Measurements from ENCODE around the gene RGS6.

The RGS6 gene

DNA sequence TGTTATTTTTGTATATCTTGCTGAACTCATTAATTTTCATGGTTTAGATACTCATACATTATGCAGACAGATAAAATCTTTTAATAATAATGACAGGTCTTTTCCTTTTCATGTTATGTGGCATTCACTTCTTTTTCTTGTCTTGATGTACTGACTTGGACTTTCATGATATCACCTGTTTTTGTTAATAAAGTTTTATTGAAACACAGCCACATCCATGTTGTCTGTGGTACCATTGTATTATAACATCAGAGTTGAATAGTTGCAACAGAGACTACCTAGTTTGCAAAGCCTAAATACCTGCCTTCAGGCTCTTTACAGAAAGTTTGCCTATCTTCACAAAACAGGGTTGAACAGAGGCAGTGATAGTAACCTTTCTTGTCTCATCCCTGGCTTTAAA lies 85.1 kb downstream of the RGS6 start:
- DNase-seq = no peak

DNA sequence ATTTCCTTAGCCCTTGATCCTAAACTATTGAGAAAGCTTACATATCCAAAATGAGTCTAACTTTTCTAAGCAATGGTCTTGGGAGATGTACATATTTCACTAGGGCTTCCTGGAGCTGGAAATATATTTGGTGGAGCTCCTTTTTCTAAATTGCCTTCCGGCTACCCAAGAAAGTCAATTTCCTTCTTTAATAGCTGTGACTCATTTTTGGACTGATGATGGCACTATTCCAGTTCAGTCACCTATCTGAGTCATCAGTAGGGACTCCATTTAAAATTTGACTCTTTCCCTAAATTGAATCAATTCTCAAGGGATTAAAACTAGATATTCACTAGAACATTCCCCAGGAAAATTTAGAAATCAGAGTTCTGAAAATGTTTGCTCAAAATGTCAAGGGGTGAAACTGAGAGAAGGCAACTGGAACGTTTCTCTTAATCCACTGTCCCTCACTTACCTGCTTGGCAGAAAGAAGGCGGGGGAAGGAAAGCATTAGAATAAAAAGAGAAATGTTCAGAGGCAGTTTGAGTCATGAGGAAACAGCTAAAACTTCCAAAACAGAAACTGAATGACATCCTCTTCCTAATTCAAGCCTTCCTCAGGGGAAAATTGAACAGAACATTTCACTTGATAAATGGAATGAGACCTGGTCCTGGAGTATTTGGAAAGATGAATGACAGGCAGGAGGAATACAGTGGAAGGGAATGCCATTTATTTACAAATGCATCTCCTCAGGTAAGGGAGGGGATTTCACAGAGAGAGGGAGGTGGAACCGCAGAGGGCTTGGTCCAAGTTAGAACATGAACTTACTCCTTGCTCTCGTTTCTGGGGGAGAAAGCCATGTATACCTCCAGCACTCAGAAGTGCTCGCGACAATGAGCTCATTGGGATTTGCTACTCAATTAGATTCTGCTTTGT lies 91.2 kb downstream of the RGS6 start:
- DNase-seq = no peak

DNA sequence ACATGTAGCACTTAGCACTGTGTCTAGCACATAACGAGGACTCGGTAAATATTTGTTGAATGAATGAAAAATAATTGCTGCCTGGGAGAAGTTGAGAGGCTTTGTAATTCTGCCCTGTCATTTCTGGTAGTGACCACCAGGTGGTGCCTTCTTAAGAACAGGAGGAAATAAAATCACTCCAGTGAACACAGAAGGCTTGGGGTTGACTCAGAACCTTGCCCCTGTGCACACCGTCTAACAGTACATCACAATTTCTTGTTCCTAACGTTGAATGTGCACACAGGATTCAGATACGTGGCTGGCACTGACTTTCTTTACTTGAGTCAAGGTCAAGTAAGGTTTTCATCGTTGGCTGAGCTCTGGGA lies 91.8 kb downstream of the RGS6 start:
- peak; percentile 4 for DNase-seq

DNA sequence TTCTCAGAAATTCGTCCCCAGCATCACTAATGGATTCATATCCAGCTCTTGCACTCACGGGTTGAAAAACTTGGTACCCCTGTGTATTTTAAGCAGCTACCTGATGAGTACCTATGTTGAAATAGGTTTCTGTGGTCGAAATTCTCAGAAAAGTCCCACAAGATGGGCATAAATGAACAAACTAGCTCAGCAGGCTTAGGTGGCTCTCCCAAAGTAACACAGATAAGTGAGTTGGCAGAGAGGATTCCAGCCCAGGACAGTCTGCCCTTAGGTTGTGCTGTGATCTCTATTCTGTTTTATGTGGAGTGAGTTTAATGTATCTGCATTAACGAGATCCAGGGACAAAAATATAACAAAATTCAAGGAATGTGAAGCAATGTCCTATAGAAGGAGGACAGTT lies 92.3 kb downstream of the RGS6 start:
- DNase-seq = no peak

DNA sequence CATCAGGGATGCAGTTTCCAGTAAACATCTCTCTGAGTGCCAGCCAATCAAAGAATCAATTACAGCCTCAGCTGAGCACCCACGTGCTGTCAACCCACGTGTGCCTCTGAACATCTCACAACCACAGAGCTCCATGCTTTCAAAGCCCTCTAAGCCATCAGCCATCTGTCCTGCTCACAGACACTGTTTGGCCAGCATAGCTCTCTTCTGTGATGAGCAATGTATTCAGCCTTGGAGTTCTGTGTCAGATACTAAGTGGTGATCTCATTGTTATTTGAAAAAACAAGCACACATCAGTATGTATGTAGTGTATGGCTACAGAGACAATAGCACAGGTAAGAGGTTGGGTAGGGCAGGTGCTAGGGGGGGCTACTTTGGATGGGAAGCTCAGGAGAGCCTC lies 94.3 kb downstream of the RGS6 start:
- DNase-seq = no peak

DNA sequence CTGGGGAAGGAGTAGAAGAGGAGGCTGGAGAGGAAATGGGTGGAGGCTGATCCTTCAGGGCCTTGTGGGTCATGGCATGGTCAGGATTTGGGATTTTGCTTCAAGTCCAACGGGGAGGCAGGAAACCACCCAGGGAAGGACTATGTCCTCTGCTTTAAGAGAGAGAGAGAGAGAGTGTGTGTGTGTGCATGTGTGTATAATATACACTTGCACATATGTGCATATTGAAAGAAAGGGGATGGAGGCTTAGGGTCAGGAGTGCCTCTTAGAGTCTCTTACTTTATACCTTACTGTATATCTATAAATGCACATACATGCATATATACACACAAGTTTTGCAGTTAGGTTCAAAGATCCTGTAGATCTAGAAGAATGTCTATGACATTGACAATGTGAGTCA lies 94.8 kb downstream of the RGS6 start:
- no peak for DNase-seq

DNA sequence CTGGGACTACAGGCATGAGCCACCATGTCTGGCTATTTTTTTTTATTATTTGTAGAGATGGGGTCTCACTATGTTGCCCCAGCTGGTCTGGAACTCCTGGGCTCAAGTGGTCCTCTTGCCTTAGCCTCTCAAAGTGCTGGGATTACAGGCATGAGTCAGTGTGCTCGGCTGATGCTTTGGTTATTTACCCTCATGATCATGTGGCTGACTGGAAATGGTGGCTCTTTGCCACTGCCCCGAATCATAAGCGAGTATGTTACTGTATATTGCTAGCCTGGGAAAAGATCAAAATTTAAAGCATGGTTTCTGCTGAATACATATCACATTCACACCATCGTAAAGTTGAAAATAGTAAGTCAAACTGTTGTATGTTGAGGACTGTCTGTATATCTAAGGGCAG lies 101.1 kb downstream of the RGS6 start:
- DNase-seq = no peak

DNA sequence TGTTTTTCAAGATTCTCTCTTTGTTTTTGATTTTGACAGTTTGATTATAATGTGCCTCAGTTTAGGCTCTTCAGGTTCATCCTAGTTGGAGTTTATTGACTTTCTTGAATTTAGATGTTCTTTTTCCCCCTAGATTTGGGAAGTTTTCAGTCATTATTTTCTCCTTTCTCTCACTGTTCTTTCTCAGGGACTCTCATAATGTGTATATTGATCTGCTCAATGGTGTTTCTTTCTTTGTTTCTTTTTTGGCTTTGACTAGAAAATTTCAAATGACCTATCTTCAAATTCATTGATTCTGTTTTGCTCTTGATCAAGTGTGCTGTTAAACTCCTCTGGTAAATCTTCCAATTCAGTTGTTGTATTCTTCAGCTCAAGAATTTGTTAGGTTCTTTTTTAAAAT lies 108.3 kb downstream of the RGS6 start:
- no peak for DNase-seq

DNA sequence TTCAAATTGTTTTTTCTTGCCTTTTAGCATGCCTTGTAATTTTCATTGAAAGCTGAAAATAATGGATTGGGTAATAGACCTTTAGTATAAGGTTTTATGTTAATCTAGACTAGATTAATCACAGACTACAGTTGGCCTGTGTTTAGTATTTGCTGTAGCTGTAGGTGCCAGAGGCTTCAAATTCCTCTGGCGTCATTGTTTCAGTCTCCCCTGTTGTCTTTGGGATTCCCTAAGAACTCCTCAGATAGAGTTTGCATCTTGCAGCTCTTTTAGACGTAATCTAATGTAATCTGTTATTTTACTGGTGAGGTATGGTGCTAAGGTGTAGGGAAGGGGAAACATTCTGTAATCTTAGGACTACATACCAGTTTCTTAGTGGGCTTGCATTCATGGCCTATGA lies 113.0 kb downstream of the RGS6 start:
- no peak for DNase-seq

DNA sequence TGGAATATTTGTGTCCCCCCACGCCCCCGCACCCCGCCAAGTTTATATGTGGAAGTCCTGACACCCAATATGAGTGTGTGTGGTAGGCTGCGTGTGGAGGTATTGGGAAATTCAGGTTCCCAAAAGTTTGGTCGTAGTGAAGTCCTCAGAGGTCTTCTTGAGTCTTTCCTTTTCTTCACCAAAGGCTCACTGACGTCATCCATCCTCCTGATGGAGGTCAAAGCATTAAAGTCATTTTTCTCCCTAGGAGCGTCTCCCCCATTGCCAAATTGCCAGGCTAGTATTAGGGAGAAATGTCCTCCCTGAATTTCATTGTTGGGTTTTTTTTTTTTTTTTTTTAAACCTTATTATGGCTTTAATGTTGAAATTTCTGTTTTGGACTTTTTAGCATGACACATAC lies 113.7 kb downstream of the RGS6 start:
- DNase-seq = no peak

DNA sequence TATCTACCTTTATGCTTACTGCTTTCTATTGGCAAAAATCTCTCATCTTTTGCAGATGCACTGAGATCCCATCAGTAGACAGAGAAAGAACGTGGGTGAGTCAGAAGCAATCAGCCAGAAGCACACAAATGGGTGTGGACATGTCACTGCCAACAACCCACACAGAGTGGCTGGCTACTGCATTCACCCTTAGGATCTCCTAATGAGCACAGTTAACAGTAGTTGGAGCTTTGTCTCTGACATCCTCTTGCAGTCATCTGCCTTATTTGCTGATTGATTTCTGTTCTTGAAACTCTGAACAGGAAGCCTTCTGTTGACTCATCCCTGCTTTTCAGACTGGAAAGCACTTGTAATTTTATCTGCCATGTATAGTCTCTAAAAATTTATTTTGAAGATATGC lies 117.2 kb downstream of the RGS6 start:
- no peak for DNase-seq

DNA sequence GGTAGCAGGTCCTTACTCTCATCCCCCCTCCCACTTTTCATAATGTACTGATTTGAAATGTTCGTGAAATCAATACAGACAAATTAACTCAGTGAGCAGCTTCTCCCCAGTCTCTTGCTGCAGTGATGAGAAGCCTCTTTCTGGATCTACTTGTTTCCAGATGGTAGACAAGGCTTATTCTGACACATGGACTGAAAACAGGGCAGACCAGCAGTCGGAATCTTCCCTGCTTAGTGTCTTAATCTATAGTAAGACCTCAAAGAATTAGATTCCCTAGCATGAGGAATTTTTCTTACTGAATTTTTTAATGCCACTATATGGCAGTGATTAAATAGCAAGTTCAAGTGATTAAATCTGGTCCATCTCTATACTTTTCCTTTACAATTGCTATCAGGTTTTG lies 120.1 kb downstream of the RGS6 start:
- DNase-seq = no peak

DNA sequence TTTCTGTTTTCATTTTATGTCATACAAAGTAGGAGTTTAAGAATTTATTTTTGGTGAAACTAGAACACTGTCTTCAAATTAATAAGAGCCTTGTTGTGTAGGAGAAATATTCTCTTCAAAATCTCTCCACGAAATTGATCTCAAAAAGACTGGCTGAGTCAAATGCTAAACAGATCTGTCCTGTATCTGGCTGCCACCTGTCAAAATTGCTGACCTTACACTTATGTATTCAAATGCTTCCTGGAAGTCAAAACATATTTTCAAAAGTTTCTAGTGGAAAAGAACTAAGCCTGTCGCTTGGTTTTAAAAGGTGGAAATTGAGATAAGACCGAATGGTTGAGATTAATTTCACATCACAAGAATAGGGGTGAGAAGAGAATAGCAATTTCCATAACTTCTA lies 121.4 kb downstream of the RGS6 start:
- no peak for DNase-seq

DNA sequence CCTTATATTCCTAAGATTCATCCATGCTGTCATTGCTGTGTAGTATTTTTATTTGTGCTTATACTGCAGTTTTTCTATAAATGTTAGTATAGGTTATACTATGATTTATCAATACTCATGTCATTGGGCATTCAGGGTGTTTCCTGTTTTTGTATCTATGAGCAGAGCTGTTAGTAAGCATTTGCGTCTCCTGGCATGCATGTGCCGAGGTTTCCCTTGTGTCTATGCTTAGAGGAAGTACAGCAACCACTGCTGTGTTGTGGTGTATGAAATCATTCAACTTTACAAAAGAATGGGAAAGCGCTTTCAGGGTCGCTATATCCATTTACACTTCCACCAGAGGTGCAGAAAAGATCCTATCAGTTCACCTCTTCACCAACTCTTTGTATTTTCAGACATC lies 122.7 kb downstream of the RGS6 start:
- no peak for DNase-seq

DNA sequence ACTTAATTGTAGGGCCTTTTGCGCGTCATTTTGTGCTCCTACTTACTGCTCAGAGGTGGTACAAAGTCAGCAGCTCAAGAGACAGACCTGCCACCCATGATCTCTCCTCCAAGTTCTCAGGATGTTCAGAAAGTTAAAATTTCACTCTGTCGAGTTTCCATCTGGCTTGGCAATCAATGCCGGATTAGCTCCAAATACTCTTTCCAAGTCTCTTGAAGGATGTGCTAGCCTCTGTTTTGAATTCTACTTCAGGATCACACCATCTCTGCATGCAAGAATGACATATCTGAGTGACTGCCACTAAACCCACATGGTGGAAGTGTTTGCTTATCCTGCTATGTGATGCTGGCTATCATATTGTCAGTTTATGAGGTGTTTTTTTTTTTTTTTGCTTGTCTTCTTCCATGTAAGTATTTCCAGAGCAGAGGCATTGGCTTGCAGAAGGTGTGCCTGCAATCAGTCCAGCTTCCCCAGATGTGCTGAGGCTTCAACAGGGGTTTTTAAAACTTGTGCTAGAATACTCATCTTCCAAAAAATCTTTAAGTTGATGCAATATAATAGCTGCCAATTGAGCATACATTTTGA lies 125.6 kb downstream of the RGS6 start:
- DNase-seq = no peak

DNA sequence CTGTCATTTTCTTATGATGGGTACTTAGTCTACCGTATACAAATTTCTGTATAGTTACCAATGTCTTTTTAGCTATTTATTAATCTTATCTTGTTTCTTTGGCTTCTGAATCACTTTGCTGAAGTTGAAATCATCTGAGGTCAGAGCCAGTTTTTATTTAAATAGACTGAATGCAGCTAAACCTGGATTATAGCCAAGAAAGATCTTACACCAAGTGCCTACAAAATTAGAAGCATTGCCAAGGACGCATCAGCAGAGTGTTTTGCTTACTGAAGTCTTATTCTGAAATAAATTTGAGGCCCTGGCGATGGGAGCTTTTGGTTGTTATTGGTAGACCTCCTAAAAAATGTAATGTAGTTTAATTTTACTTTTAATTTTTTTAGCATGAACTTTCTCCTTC lies 128.2 kb downstream of the RGS6 start:
- DNase-seq = no peak

DNA sequence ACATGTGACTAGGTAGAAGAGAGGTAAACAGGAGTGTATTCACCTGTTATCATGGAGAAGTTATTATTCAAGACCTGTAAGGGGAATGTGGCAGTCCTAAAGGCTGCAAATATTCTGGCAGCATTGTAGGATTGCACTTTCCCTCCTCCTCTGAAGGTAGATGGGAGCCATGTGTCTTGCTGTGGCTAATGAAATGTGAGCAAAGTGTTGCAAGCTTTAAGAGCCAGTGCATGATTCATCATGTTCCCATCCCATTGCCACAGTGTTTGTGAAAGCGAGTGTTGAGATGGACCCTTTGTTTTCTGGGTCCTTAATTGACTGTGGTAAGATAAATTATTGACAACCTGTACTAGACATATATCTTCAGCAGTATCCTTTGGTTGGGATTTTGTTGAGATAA lies 128.7 kb downstream of the RGS6 start:
- DNase-seq = no peak

DNA sequence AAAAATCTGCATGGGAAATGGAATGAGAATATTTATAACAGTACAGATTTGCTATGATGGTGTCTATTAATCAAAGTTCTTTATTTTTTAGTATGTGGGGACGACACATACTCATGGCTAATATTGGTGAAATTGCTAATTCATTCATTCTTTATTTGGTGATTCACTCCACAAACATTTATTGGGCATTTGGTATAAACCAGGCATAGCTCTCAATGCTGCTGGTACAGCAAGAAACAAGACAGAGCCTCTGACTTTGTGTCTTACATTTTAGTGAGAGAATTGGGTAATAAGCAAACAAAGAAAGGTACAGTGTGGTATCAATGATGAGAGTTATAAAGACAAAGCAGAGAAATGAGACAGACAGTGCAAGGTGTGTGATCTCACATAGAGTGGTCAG lies 129.5 kb downstream of the RGS6 start:
- DNase-seq = no peak

DNA sequence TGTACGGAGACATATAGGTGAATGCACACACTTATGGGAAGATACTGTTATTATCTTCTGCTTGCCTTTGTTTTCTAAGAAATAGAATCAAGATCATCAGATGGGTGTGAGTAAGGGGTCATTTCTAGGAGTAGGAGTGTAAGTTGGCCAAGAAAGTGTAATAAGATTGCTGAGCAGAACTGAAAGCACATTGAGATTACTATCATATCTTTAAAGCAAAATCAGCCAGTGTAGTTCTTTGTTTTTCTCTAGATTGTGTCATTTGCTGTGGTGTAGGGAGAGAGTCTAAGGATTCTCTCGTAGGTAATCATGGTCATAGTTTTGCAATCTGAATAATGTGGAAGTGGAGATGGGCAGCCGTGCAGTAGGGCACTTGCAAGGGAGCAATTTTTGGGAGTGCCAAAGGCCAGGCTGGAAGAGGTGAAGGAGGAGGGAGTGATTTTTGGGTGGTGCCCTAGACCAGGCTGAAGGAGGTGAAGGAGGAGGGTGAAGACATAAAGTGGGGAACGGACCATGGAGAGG lies 131.6 kb downstream of the RGS6 start:
- no peak for DNase-seq

DNA sequence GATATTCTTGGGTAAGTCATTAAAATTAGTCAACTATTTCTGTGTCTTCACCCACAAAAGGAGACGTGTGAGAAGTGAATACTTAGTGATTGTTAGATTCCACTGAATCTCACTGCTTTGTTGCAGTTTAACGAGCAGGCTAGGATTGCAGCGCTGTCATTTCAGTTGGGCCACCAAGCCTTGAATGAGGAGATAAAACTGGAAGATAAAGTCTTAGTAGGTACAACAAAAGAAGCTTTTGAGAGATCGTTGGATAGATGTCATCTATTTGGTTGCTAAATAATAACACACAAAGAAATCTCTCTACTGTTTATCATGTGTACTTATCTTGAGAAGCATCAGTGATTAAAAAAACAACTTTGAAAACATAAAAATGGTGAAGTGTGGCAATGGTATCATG lies 132.3 kb downstream of the RGS6 start:
- DNase-seq = no peak

DNA sequence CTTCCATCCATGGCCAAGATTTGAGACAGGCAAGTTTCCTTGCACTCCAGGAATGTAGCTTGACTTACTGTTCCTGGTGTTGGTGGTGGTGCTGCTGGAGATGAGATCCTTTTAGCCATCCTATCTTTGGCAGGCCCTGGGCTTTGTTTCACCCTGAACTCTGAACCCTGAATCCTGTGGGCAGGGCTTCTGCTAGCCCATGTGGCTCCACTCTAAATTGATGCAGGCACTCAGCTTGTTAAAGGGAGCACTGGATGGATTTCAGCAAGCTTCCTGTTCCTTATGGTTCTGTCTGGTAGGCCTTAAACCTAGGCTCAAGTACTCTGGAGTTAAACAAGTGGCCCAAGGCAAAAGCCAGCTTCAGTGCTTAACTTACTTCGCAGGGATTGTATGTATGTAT lies 138.2 kb downstream of the RGS6 start:
- no peak for DNase-seq

DNA sequence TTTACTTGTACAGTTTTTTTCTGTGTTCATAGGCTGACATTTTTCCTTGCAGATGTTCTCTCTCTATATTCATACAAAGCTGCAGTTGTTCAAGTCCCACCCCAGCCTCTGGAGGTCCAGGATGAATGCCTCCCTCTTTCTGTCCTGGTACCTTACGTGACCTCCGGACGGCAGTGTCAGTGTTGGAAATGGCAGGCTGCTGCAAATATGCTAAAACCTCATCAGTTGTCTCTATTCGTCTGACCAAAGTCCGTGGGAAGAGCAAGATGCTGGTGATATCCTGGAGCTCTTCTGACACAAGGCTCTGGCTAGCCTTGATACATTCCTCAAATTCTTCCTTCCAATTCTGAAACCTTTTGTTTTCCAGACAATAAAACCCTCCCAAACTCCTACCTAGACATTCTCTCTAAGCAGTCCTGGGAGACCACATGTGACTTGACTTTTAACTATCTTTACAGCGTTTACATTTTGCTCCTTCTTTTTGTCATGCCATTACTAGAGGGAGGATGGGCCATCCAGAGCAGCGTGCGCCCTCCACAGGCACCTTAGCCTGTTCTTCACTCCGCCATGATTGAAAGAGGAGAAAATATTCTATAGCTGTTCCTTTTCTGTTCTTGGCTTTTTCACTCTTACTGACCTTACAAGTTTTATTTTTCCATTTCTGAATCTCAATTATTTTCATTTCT lies 143.6 kb downstream of the RGS6 start:
- DNase-seq = no peak

DNA sequence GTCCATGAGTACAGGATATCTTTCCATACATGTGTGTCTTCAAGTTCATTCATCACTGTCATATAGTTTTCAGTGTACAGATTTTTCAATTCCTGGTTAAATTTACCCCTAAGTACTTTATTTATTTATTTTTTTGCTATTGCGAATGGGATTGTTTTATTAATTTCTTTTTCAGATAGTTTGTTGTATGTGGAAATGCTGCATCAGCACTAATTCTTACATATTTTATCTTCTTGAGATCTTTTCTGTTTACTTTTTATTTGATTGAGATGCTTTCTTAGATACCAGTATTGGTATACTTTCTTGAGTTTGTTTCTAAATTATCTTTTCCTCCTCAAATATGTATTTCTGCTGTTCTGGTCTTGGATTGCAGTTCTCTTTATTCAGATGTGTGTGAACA lies 148.9 kb downstream of the RGS6 start:
- no peak for DNase-seq

DNA sequence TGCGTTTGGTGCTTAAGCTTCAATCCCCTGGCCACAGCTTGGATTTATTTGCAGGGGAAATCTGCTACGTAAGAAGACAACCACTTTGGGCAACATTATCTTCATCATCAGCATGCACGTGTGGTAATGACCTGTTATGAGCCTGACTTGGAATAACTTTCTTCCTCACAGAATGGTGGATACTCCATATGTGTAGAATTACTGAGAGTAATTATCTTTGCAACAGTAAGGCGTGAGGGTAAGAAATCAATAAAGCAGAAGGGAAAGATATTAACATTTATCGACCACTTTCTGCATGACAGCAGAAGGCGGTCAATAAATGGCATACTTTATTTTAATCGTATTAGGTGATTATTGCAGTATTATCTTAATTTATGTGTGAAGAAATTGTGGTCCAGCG lies 152.7 kb downstream of the RGS6 start:
- no peak for DNase-seq
